GM23248 (cell line): ENCODE data around the gene DOCK3. TPM values are rescaled to one million over a fixed set of nuclear protein-coding genes. Genes with fewer than 3 reads are reported as not detected.

ENCODE experiments used
- DNase-seq: peaks from one replicate; pipeline ENCODE4 v3.0.0-alpha.2; 2015
- H2AFZ ChIP-seq: fragments of 200-600 bp; sonication (generic); 2 replicates; pipeline ENCODE4 v1.6.1; 2016; ENCODE audit warnings: antibody characterized with exemption
- H3F3A ChIP-seq: fragments of 200-600 bp; sonication (generic); 2 replicates; pipeline ENCODE4 v1.6.1; 2016; ENCODE audit warnings: mild to moderate bottlenecking, antibody characterized with exemption, mixed run types; ENCODE audit not compliant: insufficient read depth
- H3K27ac ChIP-seq: fragments of 200-600 bp; sonication (generic); 2 replicates; pipeline ENCODE4 v1.5.1; 2016; ENCODE audit warnings: mild to moderate bottlenecking
- H3K27me3 ChIP-seq: fragments of 200-600 bp; sonication (generic); replicated peaks from 2 replicates; pipeline ENCODE4 v1.6.1; 2016; ENCODE audit warnings: mild to moderate bottlenecking; ENCODE audit not compliant: insufficient read depth
- H3K36me3 ChIP-seq: fragments of 200-600 bp; sonication (generic); 2 replicates; pipeline ENCODE4 v1.6.1; 2016; ENCODE audit warnings: low read depth, mild to moderate bottlenecking
- H3K4me1 ChIP-seq: fragments of 200-600 bp; sonication (generic); 2 replicates; pipeline ENCODE4 v1.6.1; 2016; ENCODE audit warnings: mild to moderate bottlenecking; ENCODE audit not compliant: insufficient read depth
- H3K4me2 ChIP-seq: fragments of 200-600 bp; sonication (generic); one replicate; pipeline ENCODE4 v1.6.1; 2016; ENCODE audit warnings: mild to moderate bottlenecking; ENCODE audit not compliant: unreplicated experiment
- H3K4me3 ChIP-seq: fragments of 200-600 bp; sonication (generic); 2 replicates; pipeline ENCODE4 v1.5.1; 2016; ENCODE audit warnings: mild to moderate bottlenecking
- H3K79me2 ChIP-seq: fragments of 200-600 bp; sonication (generic); 2 replicates; pipeline ENCODE4 v1.6.1; 2016; ENCODE audit warnings: mild to moderate bottlenecking; ENCODE audit not compliant: insufficient read depth
- H3K9ac ChIP-seq: fragments of 200-600 bp; sonication (generic); 2 replicates; pipeline ENCODE4 v1.6.1; 2016; ENCODE audit warnings: mild to moderate bottlenecking
- H3K9me2 ChIP-seq: fragments of 200-600 bp; sonication (generic); 2 replicates; pipeline ENCODE4 v1.6.1; 2016; ENCODE audit warnings: mixed run types, mild to moderate bottlenecking, moderate library complexity; ENCODE audit not compliant: insufficient read depth
- H3K9me3 ChIP-seq: fragments of 200-600 bp; sonication (generic); one replicate; pipeline ENCODE4 v1.6.1; 2017; ENCODE audit warnings: low read depth
- H4K20me1 ChIP-seq: fragments of 200-600 bp; sonication (generic); 2 replicates; pipeline ENCODE4 v1.6.0; 2016; ENCODE audit not compliant: insufficient read depth
- EZH2 ChIP-seq: fragments of 200-600 bp; sonication (generic); IDR thresholded peaks from 2 replicates; pipeline ENCODE4 v1.6.1; 2018; ENCODE audit warnings: antibody characterized with exemption, mild to moderate bottlenecking; ENCODE audit not compliant: insufficient read depth, poor library complexity, severe bottlenecking
- EZH2phosphoT487 ChIP-seq: fragments of 200-600 bp; sonication (generic); IDR thresholded peaks from 2 replicates; pipeline ENCODE4 v1.6.1; 2018; ENCODE audit warnings: antibody characterized with exemption, moderate library complexity, mild to moderate bottlenecking, low read depth; ENCODE audit not compliant: insufficient read depth
- WGBS, 2 experiments: methylation state at CpG; one replicate each; pipeline ENCODE4 v1.1.6; 2015 to 2017; ENCODE audit warnings: low lambda C conversion rate in 2 of 2, low coverage in 1 of 2; ENCODE audit errors: missing lambda C conversion rate in 2 of 2; 5-methylcytosine and 5-hydroxymethylcytosine counted together
- in situ Hi-C: fragments of 300-500 bp; cut with MboI; formaldehyde crosslinking; loops from 2 replicates; pipeline ENCODE4 v1.15.0; 2020
- polyA plus RNA-seq: library from polyadenylated mRNA; unstranded; fragments of >200 nt; fragmentation: Nextera tagmentation; extraction: Ambion mirVana; gene quantifications from 2 replicates; pipeline ENCODE4 v1.2.1, GENCODE V29; 2016
- total RNA-seq: library from RNA; depleted of rRNA; stranded (reverse); fragments of >200 nt; shearing (Covaris generic); gene quantifications from 2 replicates; pipeline ENCODE4 v1.2.3, GENCODE V29; 2014

Gene DOCK3
- total and polyA plus RNA-seq, 2 experiments from 2014 or later, result 0.23 to 0.43 TPM

- TF ChIP-seq EZH2, result no peak
- TF ChIP-seq EZH2phosphoT487, result no peak
- no peaks in the 10 kb centered on the region for H3K9me3 ChIP-seq
- no peaks in the 10 kb centered on the region for H3K9me2 ChIP-seq
- no peaks in the 10 kb centered on the region for H3K4me1 ChIP-seq
- WGBS, 2 experiments, result 87 to 94% methylated on average over 1 of the region's 1 CpG
- H3K36me3 ChIP-seq, result no peaks in the 10 kb centered on the region
- H3F3A ChIP-seq, result no peaks in the 10 kb centered on the region
- H4K20me1 ChIP-seq, result no peaks in the 10 kb centered on the region
- in situ Hi-C loops, result no loop called here
- DNase-seq, result no peak
- H3K79me2 ChIP-seq, result no peaks in the 10 kb centered on the region
- H3K27me3 ChIP-seq, result no peaks in the 10 kb centered on the region
- H2AFZ ChIP-seq, result no peak overlapping the region
- no peak overlapping the region for H3K9ac ChIP-seq
- H3K4me2 ChIP-seq, result no peak overlapping the region
- no peak overlapping the region for H3K4me3 ChIP-seq
- H3K27ac ChIP-seq, result no peak overlapping the region
Observed at GRCh38 chr3:51353691-51354090, 679.0 kb downstream of the DOCK3 start.

DNA sequence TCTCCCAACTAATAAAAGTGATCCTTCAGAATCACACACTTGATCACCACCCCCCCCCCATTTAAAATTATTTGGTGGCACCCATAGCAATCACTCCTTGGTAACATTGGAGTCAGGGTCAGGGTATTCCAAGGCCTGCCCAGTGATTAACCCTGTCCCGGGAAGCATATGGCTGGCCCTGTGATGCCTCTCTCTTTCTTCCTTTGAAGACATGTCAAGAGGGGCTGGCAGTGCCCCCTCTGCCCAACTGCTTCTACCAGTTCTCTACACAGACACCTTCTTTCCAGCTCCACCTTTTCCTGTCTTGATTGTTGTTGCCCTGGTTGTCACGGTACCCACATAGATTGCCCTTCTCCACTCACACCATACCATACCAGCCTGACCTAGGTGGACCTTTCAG is 679.4 kb downstream of the DOCK3 start:
- Histone ChIP-seq H3F3A (no peaks in the 10 kb centered on the region), H3K9ac (no peak overlapping the region)
- in situ Hi-C loops, result no loop called here

GRCh38 chr3:51354731-51355615 is 680.2 kb downstream of the DOCK3 start:
- Histone ChIP-seq H3K4me2 (no peak overlapping the region), H3K27ac (no peak overlapping the region), H3K4me1 (no peaks in the 10 kb centered on the region), H3K36me3 (no peaks in the 10 kb centered on the region), H4K20me1 (no peaks in the 10 kb centered on the region), H3K4me3 (no peak overlapping the region), H3K9me2 (no peaks in the 10 kb centered on the region), H3K9ac (no peak overlapping the region), H3F3A (no peaks in the 10 kb centered on the region), H3K9me3 (no peaks in the 10 kb centered on the region), H2AFZ (no peak overlapping the region), H3K79me2 (no peaks in the 10 kb centered on the region), H3K27me3 (no peaks in the 10 kb centered on the region)
- 58 to 62% methylated on average over 9 of the region's 9 CpGs for WGBS, 2 experiments
- DNase-seq, result no peak
- in situ Hi-C loops, result no loop called here
- TF ChIP-seq EZH2phosphoT487 (no peak), EZH2 (no peak)

More for the DNA sequence above, 679.4 kb downstream of the DOCK3 start:
- WGBS, 2 experiments, result 51 to 73% methylated on average over 2 of the region's 2 CpGs
- TF ChIP-seq EZH2, result no peak
- TF ChIP-seq EZH2phosphoT487, result no peak
- Histone ChIP-seq H3K27ac (no peak overlapping the region), H3K27me3 (no peaks in the 10 kb centered on the region), H4K20me1 (no peaks in the 10 kb centered on the region), H3K36me3 (no peaks in the 10 kb centered on the region), H3K9me3 (no peaks in the 10 kb centered on the region), H3K4me3 (no peak overlapping the region), H2AFZ (no peak overlapping the region), H3K9me2 (no peaks in the 10 kb centered on the region), H3K4me1 (no peaks in the 10 kb centered on the region), H3K79me2 (no peaks in the 10 kb centered on the region), H3K4me2 (no peak overlapping the region)
- DNase-seq, result no peak

DNA sequence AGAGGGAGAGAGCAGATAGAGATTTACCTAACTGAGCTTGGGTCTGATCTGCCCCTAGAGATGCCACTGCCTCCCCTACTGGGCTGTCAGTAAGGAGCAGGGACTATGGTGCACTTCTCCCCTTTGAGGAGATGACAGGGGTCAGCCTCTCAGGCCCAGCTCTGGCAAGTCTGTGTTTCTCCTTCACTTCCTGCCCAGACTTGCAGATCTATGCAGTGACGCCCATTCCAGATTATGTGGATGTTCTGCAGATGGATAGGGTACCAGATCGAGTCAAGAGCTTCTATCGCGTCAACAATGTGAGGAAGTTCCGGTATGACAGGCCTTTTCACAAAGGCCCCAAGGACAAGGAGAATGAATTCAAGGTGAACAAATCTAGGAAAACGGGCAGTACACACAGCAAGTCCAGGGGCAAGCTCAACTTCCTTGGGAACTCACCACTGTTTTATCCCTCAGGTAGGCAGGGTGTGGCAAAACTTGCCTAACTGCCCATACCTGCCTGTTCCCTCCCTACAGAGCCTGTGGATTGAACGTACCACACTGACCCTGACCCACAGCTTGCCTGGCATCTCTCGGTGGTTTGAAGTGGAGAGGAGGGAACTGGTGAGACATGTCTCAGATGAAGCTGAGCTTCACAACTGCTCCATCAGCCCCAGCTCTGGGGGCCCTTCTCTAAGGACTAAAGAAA is 681.3 kb downstream of the DOCK3 start:
- in situ Hi-C loops, result no loop called here
- no peak for TF ChIP-seq EZH2
- no peak for TF ChIP-seq EZH2phosphoT487
- H3K4me2 ChIP-seq, result no peak overlapping the region
- H3K9me2 ChIP-seq, result no peaks in the 10 kb centered on the region
- no peaks in the 10 kb centered on the region for H3F3A ChIP-seq
- H3K79me2 ChIP-seq, result no peaks in the 10 kb centered on the region
- no peak for DNase-seq
- no peaks in the 10 kb centered on the region for H3K4me1 ChIP-seq
- H3K36me3 ChIP-seq, result no peaks in the 10 kb centered on the region
- no peak overlapping the region for H3K9ac ChIP-seq
- WGBS, 2 experiments, result 33 to 36% methylated on average over 8 of the region's 8 CpGs
- H3K27me3 ChIP-seq, result no peaks in the 10 kb centered on the region
- H2AFZ ChIP-seq, result no peak overlapping the region
- H4K20me1 ChIP-seq, result no peaks in the 10 kb centered on the region
- H3K9me3 ChIP-seq, result no peaks in the 10 kb centered on the region
- H3K27ac ChIP-seq, result no peak overlapping the region
- H3K4me3 ChIP-seq, result no peak overlapping the region
